GM23248 (cell line): ENCODE data around the gene NAV3.

Experiments used
- EZH2 ChIP-seq: fragments of 200-600 bp; sonication (generic); IDR thresholded peaks from 2 replicates; pipeline ENCODE4 v1.6.1; 2018; ENCODE audit warnings: antibody characterized with exemption, mild to moderate bottlenecking; ENCODE audit not compliant: insufficient read depth, poor library complexity, severe bottlenecking
- EZH2phosphoT487 ChIP-seq: fragments of 200-600 bp; sonication (generic); IDR thresholded peaks from 2 replicates; pipeline ENCODE4 v1.6.1; 2018; ENCODE audit warnings: antibody characterized with exemption, moderate library complexity, mild to moderate bottlenecking, low read depth; ENCODE audit not compliant: insufficient read depth

DNA sequence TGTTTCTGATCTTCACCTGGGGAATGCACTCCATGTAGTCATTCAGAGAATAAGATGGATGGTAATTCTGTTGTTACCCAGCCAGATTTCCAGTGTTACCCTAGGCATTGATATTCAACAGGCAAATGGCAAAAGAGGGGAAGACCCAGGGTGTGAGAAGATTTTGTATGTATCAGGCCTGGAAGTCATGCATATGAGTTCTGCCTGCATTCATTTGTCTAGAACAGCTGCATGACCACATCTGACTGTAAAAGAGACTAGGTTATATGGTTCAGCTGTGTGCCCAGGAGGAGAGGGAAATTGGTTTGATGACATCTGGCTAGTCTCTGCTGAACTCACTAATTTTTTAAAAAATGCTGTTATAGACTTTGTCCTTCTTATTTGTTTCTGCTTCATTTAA lies 224.9 kb downstream of the NAV3 start:
- TF ChIP-seq EZH2: no peak
- TF ChIP-seq EZH2phosphoT487: no peak
